Cardiac muscle cell (in vitro differentiated cells and primary cell): Measurements from ENCODE around the gene ALS2CL. TPM values are rescaled to one million over a fixed set of nuclear protein-coding genes. Genes with fewer than 3 reads are reported as not detected.

Experiments used
- DNase-seq, 2 donors: peaks; one replicate each; pipeline versions ENCODE4 v3.0.0 to v3.0.0-alpha.2; 2010 to 2017; ENCODE audit warnings: low read depth in 1 of 2, low spot score in 1 of 2
- H3K27ac ChIP-seq: fragments of 200-600 bp; sonication (generic); 2 replicates; pipeline ENCODE4 v1.5.1; 2016
- H3K27me3 ChIP-seq: fragments of 200-600 bp; sonication (generic); 2 replicates; pipeline ENCODE4 v1.6.0; 2016; ENCODE audit warnings: control low read depth
- H3K36me3 ChIP-seq: fragments of 200-600 bp; sonication (generic); 2 replicates; pipeline ENCODE4 v1.5.1; 2016; ENCODE audit warnings: control low read depth
- H3K4me1 ChIP-seq: fragments of 200-600 bp; sonication (generic); 2 replicates; pipeline ENCODE4 v1.8.1; 2017; ENCODE audit warnings: low read depth, mild to moderate bottlenecking, mixed run types
- H3K4me3 ChIP-seq: fragments of 200-600 bp; sonication (generic); 2 replicates; pipeline ENCODE4 v1.5.1; 2016; ENCODE audit warnings: mild to moderate bottlenecking
- H3K9me3 ChIP-seq: fragments of 200-600 bp; sonication (generic); 2 replicates; pipeline ENCODE4 v1.5.1; 2017; ENCODE audit warnings: low read depth, mild to moderate bottlenecking, control low read depth
- polyA plus RNA-seq: library from polyadenylated mRNA; unstranded; fragments of >200 nt; fragmentation: Nextera tagmentation; extraction: Ambion mirVana; gene quantifications from 2 replicates; pipeline ENCODE4 v1.2.1, GENCODE V29; 2016
- total RNA-seq: library from RNA; depleted of rRNA; stranded (reverse); fragments of >200 nt; gene quantifications from 2 replicates; pipeline ENCODE4 v1.2.3, GENCODE V29; 2016
- TF ChIP-seq, protein P1 (sequence below): IDR thresholded peaks from 2 replicates; pipeline ENCODE4 v1.5.1; 2012; ENCODE audit warnings: low read depth, mild to moderate bottlenecking, low read length

ALS2CL gene
- total and polyA plus RNA-seq, 2 experiments from 2014 or later = 2.2 to 11.4 TPM

DNA sequence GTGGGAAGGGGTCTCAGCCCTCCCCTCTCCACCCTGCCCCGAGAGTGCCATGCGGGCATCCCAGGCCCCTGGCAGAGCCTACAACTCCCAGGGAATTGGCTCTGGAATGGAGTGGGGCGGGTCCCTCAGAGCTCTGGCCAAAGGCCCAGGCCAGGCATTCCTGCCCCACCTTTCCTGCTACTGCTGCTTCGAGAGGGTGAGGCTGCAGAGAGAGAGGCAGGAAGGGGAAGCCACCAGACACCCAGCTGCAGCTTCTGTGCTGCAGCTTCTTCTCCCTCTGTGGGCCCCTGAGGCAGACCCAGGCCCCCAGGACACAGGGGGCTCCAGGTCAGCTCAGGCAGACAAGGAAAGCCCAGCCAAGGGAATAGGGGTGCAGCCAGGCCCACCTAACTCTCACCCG is 2.7 kb downstream of the ALS2CL start:
- Histone ChIP-seq H3K27ac (no peak overlapping the region), H3K4me3 (no peak overlapping the region), H3K27me3 (peaks cover 3% of the 10 kb centered on the region), H3K36me3 (no peaks in the 10 kb centered on the region), H3K4me1 (peaks cover 6% of the 10 kb centered on the region), H3K9me3 (no peaks in the 10 kb centered on the region)
- no peak for DNase-seq
- TF ChIP-seq, protein P1, sequence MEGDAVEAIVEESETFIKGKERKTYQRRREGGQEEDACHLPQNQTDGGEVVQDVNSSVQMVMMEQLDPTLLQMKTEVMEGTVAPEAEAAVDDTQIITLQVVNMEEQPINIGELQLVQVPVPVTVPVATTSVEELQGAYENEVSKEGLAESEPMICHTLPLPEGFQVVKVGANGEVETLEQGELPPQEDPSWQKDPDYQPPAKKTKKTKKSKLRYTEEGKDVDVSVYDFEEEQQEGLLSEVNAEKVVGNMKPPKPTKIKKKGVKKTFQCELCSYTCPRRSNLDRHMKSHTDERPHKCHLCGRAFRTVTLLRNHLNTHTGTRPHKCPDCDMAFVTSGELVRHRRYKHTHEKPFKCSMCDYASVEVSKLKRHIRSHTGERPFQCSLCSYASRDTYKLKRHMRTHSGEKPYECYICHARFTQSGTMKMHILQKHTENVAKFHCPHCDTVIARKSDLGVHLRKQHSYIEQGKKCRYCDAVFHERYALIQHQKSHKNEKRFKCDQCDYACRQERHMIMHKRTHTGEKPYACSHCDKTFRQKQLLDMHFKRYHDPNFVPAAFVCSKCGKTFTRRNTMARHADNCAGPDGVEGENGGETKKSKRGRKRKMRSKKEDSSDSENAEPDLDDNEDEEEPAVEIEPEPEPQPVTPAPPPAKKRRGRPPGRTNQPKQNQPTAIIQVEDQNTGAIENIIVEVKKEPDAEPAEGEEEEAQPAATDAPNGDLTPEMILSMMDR = no peak

DNA sequence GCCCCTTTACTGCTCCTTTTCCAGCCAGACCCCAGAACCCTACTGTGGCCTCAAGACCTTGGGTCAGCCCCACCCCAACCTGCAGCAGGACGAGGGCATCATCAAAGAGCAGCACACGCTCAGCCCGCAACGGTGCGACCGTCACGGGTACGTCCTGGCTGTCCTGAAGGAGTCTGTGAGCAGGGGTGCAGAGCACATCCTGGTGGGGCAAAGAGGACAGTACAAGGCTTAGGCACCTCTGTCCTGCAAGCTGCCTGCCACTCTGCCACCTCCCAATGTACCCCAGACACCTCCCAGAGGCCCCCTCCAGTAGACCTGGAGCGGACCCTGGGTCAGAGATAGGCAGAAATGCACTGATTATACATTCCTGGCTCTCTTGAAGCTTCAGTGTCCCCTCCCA is 8.0 kb downstream of the ALS2CL start:
- no peak for DNase-seq
- no peaks in the 10 kb centered on the region for H3K9me3 ChIP-seq
- H3K4me1 ChIP-seq = no peaks in the 10 kb centered on the region
- H3K36me3 ChIP-seq = no peaks in the 10 kb centered on the region
- TF ChIP-seq, protein P1 = no peak
- H3K27me3 ChIP-seq = no peaks in the 10 kb centered on the region
- H3K4me3 ChIP-seq = no peak overlapping the region
- no peak overlapping the region for H3K27ac ChIP-seq

DNA sequence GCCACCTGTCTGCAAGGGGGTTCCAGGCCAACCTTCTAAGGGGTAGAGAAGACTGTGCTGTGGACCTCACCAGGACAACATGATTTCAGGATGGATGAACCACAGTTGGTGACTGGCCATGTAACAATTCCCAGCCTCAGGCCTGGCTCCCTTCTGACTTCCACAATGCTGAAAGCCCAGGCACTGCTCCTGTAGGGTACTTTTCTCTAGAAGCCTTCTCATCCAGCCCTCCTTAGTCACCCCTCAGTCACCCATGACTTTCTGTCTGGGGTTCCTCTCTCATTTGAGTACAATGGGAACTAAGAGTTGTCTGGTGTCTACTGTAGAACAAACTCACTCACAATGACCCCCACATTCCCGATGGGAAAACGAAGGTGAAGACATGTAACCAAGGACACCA is 8.6 kb downstream of the ALS2CL start:
- TF ChIP-seq, protein P1 = no peak
- no peak for DNase-seq
- no peaks in the 10 kb centered on the region for H3K4me1 ChIP-seq
- H3K36me3 ChIP-seq = no peaks in the 10 kb centered on the region
- H3K4me3 ChIP-seq = no peak overlapping the region
- no peaks in the 10 kb centered on the region for H3K9me3 ChIP-seq
- H3K27ac ChIP-seq = no peak overlapping the region
- H3K27me3 ChIP-seq = no peaks in the 10 kb centered on the region

DNA sequence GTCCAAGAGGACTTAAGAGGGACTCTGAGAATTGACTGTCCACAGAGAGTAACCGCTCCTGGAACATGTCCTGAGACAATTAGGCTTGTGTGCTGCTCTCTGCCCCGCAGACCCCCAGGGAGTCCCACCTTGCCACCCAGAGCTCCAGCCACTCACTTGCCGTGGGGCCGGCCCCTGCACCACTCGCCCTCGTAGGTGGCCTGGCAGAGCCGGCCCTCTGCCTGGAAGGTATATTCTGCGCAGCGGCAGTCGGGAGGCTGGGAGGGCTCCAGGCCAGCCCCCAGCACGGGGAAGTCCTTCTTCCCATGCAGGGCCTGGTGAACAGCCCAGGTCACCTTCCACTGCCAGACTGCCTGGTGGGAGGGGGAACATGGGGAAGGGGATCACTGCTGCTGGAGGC is 10.5 kb downstream of the ALS2CL start:
- Histone ChIP-seq H3K4me1 (no peaks in the 10 kb centered on the region), H3K9me3 (no peaks in the 10 kb centered on the region), H3K36me3 (no peaks in the 10 kb centered on the region), H3K27me3 (no peaks in the 10 kb centered on the region), H3K4me3 (no peak overlapping the region), H3K27ac (no peak overlapping the region)
- TF ChIP-seq, protein P1 = no peak
- no peak for DNase-seq

DNA sequence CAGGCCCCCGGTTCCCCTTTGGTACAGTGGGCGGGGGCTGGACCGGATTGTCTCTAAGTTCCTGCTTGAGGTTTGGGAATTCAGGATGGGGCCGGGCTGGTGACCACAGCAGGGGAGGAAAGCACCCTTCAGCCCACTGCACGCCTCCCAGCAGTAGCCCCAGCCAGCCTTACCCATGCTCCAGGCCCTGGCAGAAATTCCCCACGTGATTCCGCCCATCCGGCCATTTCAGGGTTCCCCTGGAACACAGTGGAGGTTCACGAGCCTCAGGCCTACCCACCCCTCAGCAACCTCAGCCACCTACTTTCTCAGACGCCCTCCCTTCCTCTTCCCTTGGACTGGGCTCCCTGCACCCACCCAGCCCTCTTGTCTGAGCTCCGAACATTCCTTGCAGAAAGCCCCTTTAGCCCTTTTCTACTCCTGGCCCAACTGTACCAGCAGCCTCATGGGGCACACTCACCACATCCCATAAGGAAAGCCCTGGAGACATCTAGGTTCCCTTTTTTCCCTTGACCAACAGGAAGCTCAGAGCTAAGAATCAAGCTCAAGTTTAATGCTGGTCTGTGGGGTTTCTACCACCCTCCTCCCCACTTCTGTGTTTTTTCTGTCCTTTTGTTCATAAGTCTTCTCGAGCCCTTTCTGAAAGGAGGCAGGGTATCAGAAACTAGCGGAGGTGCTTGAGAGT is 11.5 kb downstream of the ALS2CL start:
- Histone ChIP-seq H3K36me3 (no peaks in the 10 kb centered on the region), H3K27ac (no peak overlapping the region), H3K4me1 (no peaks in the 10 kb centered on the region), H3K4me3 (no peak overlapping the region), H3K9me3 (no peaks in the 10 kb centered on the region), H3K27me3 (no peaks in the 10 kb centered on the region)
- TF ChIP-seq, protein P1 = no peak
- DNase-seq = no peak
